IMR-90 (cell line): Measurements from ENCODE around the gene MARVELD3. TPM values are rescaled to one million over a fixed set of nuclear protein-coding genes. Genes with fewer than 3 reads are reported as not detected.

Experiments used
- ATAC-seq: fragments of 200-7000 bp; cut with Tn5 transposase; 2 replicates; pipeline ENCODE4 v1.9.1; 2020; ENCODE audit warnings: low read depth, mild to moderate bottlenecking, moderate library complexity
- BruUV-seq: library from RNA; stranded (reverse); fragments of 400-500 nt; replicated peaks from 2 replicates; lab custom pipeline; 2021; lab: Mats Ljungman, UMichigan
- CTCF ChIA-PET: fragments of 300-600 bp; formaldehyde crosslinking; extraction: SDS; loops from one replicate; lab custom pipeline; 2021; ENCODE audit warnings: antibody characterized with exemption; lab: Yijun Ruan, JAX
- POLR2A ChIA-PET: fragments of 300-600 bp; sonication (Branson Sonifier 250); formaldehyde crosslinking; loops from one replicate; lab custom pipeline; 2022; ENCODE audit warnings: antibody characterized with exemption; ENCODE audit not compliant: unreplicated experiment; lab: Charles Lee
- DNase-seq: peaks from one replicate; pipeline ENCODE4 v3.0.0; 2013
- H2AFZ ChIP-seq: replicated peaks from 2 replicates; pipeline ENCODE3; 2013; ENCODE audit warnings: low read length, mild to moderate bottlenecking; ENCODE audit not compliant: poor library complexity
- H2AK5ac ChIP-seq: 2 replicates; pipeline ENCODE4 v1.6.1; 2013; ENCODE audit warnings: low read depth, low read length, inconsistent platforms
- H2AK9ac ChIP-seq: replicated peaks from 2 replicates; pipeline ENCODE3; 2013; ENCODE audit warnings: mild to moderate bottlenecking, low read depth, low read length, moderate library complexity; ENCODE audit not compliant: poor library complexity
- H2BK120ac ChIP-seq: 2 replicates; pipeline ENCODE4 v1.6.1; 2013; ENCODE audit warnings: low read depth, low read length, inconsistent platforms
- H2BK15ac ChIP-seq: 3 replicates; pipeline ENCODE4 v1.6.1; 2013; ENCODE audit warnings: low read depth, low read length, inconsistent platforms
- H2BK20ac ChIP-seq: 2 replicates; pipeline ENCODE4 v1.6.1; 2013; ENCODE audit warnings: low read depth, mild to moderate bottlenecking, inconsistent platforms, low read length, moderate library complexity
- H2BK5ac ChIP-seq: 2 replicates; pipeline ENCODE4 v1.6.1; 2013; ENCODE audit warnings: mild to moderate bottlenecking, low read depth, low read length, inconsistent platforms; ENCODE audit not compliant: poor library complexity, severe bottlenecking
- H3K14ac ChIP-seq: replicated peaks from 2 replicates; pipeline ENCODE4 v1.6.1; 2013; ENCODE audit warnings: low read depth, low read length, inconsistent platforms
- H3K18ac ChIP-seq: 2 replicates; pipeline ENCODE4 v1.6.1; 2013; ENCODE audit warnings: low read depth, low read length, control low read depth
- H3K23ac ChIP-seq: 2 replicates; pipeline ENCODE4 v1.6.1; 2013; ENCODE audit warnings: low read depth, low read length, inconsistent platforms
- H3K27ac ChIP-seq: 2 replicates; pipeline ENCODE4 v1.5.1; 2013; ENCODE audit warnings: mild to moderate bottlenecking, control low read depth, low read length; ENCODE audit not compliant: insufficient read depth
- H3K27me3 ChIP-seq: 2 replicates; pipeline ENCODE4 v1.6.1; 2013; ENCODE audit warnings: low read length; ENCODE audit not compliant: control insufficient read depth, insufficient read depth
- H3K36me3 ChIP-seq: 2 replicates; pipeline ENCODE4 v1.6.1; 2013; ENCODE audit warnings: low read length, mixed read lengths; ENCODE audit not compliant: control insufficient read depth, insufficient read depth
- H3K4ac ChIP-seq: 2 replicates; pipeline ENCODE4 v1.6.1; 2013; ENCODE audit warnings: low read depth, low read length, inconsistent platforms
- H3K4me1 ChIP-seq: 2 replicates; pipeline ENCODE4 v1.6.1; 2013; ENCODE audit warnings: low read length, mixed read lengths; ENCODE audit not compliant: control insufficient read depth, insufficient read depth
- H3K4me2 ChIP-seq: 2 replicates; pipeline ENCODE4 v1.6.1; 2013; ENCODE audit warnings: low read depth, mild to moderate bottlenecking, control low read depth, low read length, moderate library complexity
- H3K4me3 ChIP-seq: 2 replicates; pipeline ENCODE4 v1.5.1; 2013; ENCODE audit warnings: low read depth, mild to moderate bottlenecking, control low read depth, low read length, moderate library complexity; ENCODE audit not compliant: insufficient read depth
- H3K56ac ChIP-seq: 2 replicates; pipeline ENCODE4 v1.6.1; 2013; ENCODE audit warnings: low read length, inconsistent platforms; ENCODE audit not compliant: insufficient read depth; ENCODE audit errors: extremely low read depth
- H3K79me1 ChIP-seq, 2 experiments: 2 replicates each; pipeline ENCODE4 v1.6.1; 2013; ENCODE audit warnings: low read length in 2 of 2, inconsistent platforms in 1 of 2, low read depth in 1 of 2
- H3K9ac ChIP-seq: 2 replicates; pipeline ENCODE4 v1.6.1; 2013; ENCODE audit warnings: low read depth, low read length, control low read depth
- H3K9me1 ChIP-seq: 2 replicates; pipeline ENCODE4 v1.6.1; 2013; ENCODE audit warnings: low read length, inconsistent platforms; ENCODE audit not compliant: insufficient read depth
- H3K9me3 ChIP-seq: 2 replicates; pipeline ENCODE4 v1.6.1; 2013; ENCODE audit warnings: low read length; ENCODE audit not compliant: control insufficient read depth, insufficient read depth
- H4K20me1 ChIP-seq: 2 replicates; pipeline ENCODE4 v1.6.1; 2013; ENCODE audit warnings: low read length, inconsistent platforms; ENCODE audit not compliant: insufficient read depth
- H4K5ac ChIP-seq: 2 replicates; pipeline ENCODE4 v1.6.1; 2013; ENCODE audit warnings: mild to moderate bottlenecking, low read depth, low read length, control low read depth
- H4K8ac ChIP-seq, 2 experiments: 2 replicates each; pipeline ENCODE4 v1.6.1; 2013; ENCODE audit warnings: low read depth in 2 of 2, low read length in 2 of 2, control low read depth in 1 of 2, inconsistent platforms in 1 of 2
- H4K91ac ChIP-seq: 2 replicates; pipeline ENCODE4 v1.6.1; 2013; ENCODE audit warnings: low read depth, low read length, inconsistent platforms; ENCODE audit not compliant: insufficient read depth
- BHLHE40 ChIP-seq: fragments of 150-350 bp; IDR thresholded peaks from 2 replicates; pipeline ENCODE4 v1.6.1; 2016; ENCODE audit warnings: mild to moderate bottlenecking, low read depth, low read length
- CEBPB ChIP-seq: IDR thresholded peaks from 2 replicates; pipeline ENCODE4 v1.6.1; 2012; ENCODE audit warnings: low read depth, low read length, improper control_type of control experiment
- CHD1 ChIP-seq: IDR thresholded peaks from 2 replicates; pipeline ENCODE4 v1.6.1; 2012; ENCODE audit warnings: low read depth, low read length, improper control_type of control experiment
- ELK1 ChIP-seq: fragments of 150-350 bp; IDR thresholded peaks from 2 replicates; pipeline ENCODE4 v1.6.1; 2016; ENCODE audit warnings: low read depth, mild to moderate bottlenecking, low read length, moderate library complexity, borderline replicate concordance
- FOS ChIP-seq: fragments of 150-350 bp; IDR thresholded peaks from 2 replicates; pipeline ENCODE4 v1.6.1; 2016; ENCODE audit warnings: low read depth, low read length
- MAFK ChIP-seq: IDR thresholded peaks from 2 replicates; pipeline ENCODE4 v1.6.1; 2012; ENCODE audit warnings: low read depth, low read length, improper control_type of control experiment
- MAZ ChIP-seq: IDR thresholded peaks from 2 replicates; pipeline ENCODE4 v1.6.1; 2012; ENCODE audit warnings: low read depth, mild to moderate bottlenecking, low read length, improper control_type of control experiment, moderate library complexity, borderline replicate concordance
- MXI1 ChIP-seq: IDR thresholded peaks from 2 replicates; pipeline ENCODE4 v1.6.1; 2012; ENCODE audit warnings: low read depth, mild to moderate bottlenecking, low read length, moderate library complexity, borderline replicate concordance
- NFE2L2 ChIP-seq: fragments of 150-350 bp; IDR thresholded peaks from 2 replicates; pipeline ENCODE4 v1.6.1; 2016; ENCODE audit warnings: low read depth, mild to moderate bottlenecking, low read length
- POLR2A ChIP-seq: IDR thresholded peaks from 2 replicates; pipeline ENCODE4 v1.6.1; 2012; ENCODE audit warnings: mild to moderate bottlenecking, low read depth, low read length
- RAD21 ChIP-seq: IDR thresholded peaks from 2 replicates; pipeline ENCODE4 v1.6.1; 2012; ENCODE audit warnings: low read length, improper control_type of control experiment
- RCOR1 ChIP-seq: IDR thresholded peaks from 2 replicates; pipeline ENCODE4 v1.6.1; 2012; ENCODE audit warnings: mild to moderate bottlenecking, low read length, improper control_type of control experiment; ENCODE audit not compliant: insufficient replicate concordance
- RFX5 ChIP-seq: IDR thresholded peaks from 2 replicates; pipeline ENCODE4 v1.8.0; 2012; ENCODE audit warnings: low read depth, mild to moderate bottlenecking, low read length, moderate library complexity
- SMC3 ChIP-seq: fragments of 150-350 bp; IDR thresholded peaks from 2 replicates; pipeline ENCODE4 v1.6.1; 2016; ENCODE audit warnings: low read depth, mild to moderate bottlenecking, antibody characterized with exemption, low read length, moderate library complexity
- USF2 ChIP-seq: fragments of 150-350 bp; IDR thresholded peaks from 2 replicates; pipeline ENCODE4 v1.6.1; 2017; ENCODE audit warnings: mild to moderate bottlenecking, antibody characterized with exemption, low read length, low read depth
- WGBS, 2 experiments: methylation state at CpG; one replicate each; pipeline versions ENCODE4 v1.1.5 to v1.1.7; 2013; ENCODE audit warnings: missing lambda C conversion rate in 2 of 2; ENCODE audit not compliant: insufficient read length in 1 of 2; ENCODE audit errors: extremely low coverage in 2 of 2; 5-methylcytosine and 5-hydroxymethylcytosine counted together
- dilution Hi-C: fragments of 300-500 bp; cut with HindIII; formaldehyde crosslinking; loops from one replicate; pipeline ENCODE4 v1.14.3; 2018; ENCODE audit warnings: low sequenced_read_pairs; ENCODE audit not compliant: unreplicated experiment
- in situ Hi-C: fragments of 300-500 bp; cut with MboI; formaldehyde crosslinking; loops from 3 replicates; pipeline ENCODE4 v1.14.3; 2019; ENCODE audit warnings: low sequenced_read_pairs, inconsistent platforms, mixed read lengths
- intact Hi-C: fragments of 100-400 bp; cut with micrococcal nuclease; formaldehyde crosslinking; loops from 2 replicates; pipeline ENCODE4 v1.10.0; 2022
- polyA plus RNA-seq, 3 experiments: library from polyadenylated mRNA; depleted of rRNA; stranded (reverse); fragments of >200 nt; gene quantifications; 2 replicates each; pipeline ENCODE4 v1.2.3, GENCODE V29; 2012; ENCODE audit warnings: low replicate concordance in 1 of 3
- total RNA-seq: library from RNA; depleted of rRNA; stranded (reverse); fragments of >200 nt; gene quantifications from 2 replicates; pipeline ENCODE4 v1.2.3, GENCODE V29; 2012
- TF ChIP-seq, protein P1 (sequence below): conservative IDR thresholded peaks from 2 replicates; pipeline ENCODE4 v1.5.1; 2012; ENCODE audit warnings: mild to moderate bottlenecking, low read depth, low read length, improper control_type of control experiment

The MARVELD3 gene
- total and polyA plus RNA-seq, 2 of the 4 experiments (the other 2 are of a cell fraction): not detected

DNA sequence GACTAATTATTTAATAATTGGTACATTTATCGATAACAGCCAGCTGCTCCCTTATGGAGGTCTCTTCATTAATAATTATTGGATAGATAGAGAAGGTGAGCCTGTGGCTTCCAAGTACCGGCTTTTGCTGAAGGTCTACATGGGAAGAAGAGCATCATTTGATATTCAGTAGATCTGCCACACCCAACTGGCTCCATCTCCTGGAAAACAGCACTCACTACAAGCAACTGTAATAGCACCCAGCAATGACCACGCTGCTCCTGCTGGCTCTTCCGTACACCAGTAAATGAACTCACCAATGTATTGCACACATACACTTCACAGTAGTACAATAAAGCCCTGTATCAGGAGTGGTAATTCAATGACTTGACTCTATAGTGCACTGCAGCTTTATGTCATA lies 19.5 kb downstream of the MARVELD3 start:
- no peak overlapping the region for H3K9ac ChIP-seq
- no peak overlapping the region for H4K8ac ChIP-seq
- ChIA-PET CTCF (interaction anchor here (0.5 to 1.3 kb wide), 2 partner anchors 28 to 34 kb away, joined by 3 to 4 read pairs; no protein-coding TSS in a partner anchor), POLR2A (no interaction called here)
- WGBS, 2 experiments: no CpG with 5 or more reads among the region's 4 CpGs
- H3K9me1 ChIP-seq: peaks cover 13% of the 10 kb centered on the region
- H4K5ac ChIP-seq: no peak overlapping the region
- H4K91ac ChIP-seq: no peak overlapping the region
- no peak overlapping the region for H3K18ac ChIP-seq
- H2AFZ ChIP-seq: no peak overlapping the region
- no peak overlapping the region for H2BK15ac ChIP-seq
- H2AK9ac ChIP-seq: no peak overlapping the region
- in situ Hi-C loops: no loop called here
- no peak overlapping the region for H3K4me3 ChIP-seq
- peak; percentile 38 for DNase-seq
- peaks cover 24% of the 10 kb centered on the region for H3K36me3 ChIP-seq
- H3K9me3 ChIP-seq: no peaks in the 10 kb centered on the region
- no peak overlapping the region for H3K14ac ChIP-seq
- no peak overlapping the region for H3K4ac ChIP-seq
- dilution Hi-C loops: no loop called here
- no peak overlapping the region for H3K27ac ChIP-seq
- H3K56ac ChIP-seq: no peak overlapping the region
- H2BK20ac ChIP-seq: no peak overlapping the region
- intact Hi-C loops: loop anchor here (1.0 kb wide), 1 partner anchor 80 kb away; no protein-coding TSS in a partner anchor
- no peaks in the 10 kb centered on the region for H4K20me1 ChIP-seq
- no peak overlapping the region for H2BK5ac ChIP-seq
- no peak overlapping the region for H2AK5ac ChIP-seq
- H3K4me2 ChIP-seq: no peak overlapping the region
- H3K27me3 ChIP-seq: no peaks in the 10 kb centered on the region
- no peaks in the 10 kb centered on the region; a peak in 2 of 4 replicates for H3K79me1 ChIP-seq
- peaks cover 5% of the 10 kb centered on the region; the same call in 1 of the 2 replicates for H3K4me1 ChIP-seq
- BruUV-seq: no TSS peak
- ATAC-seq: peak; percentile 61
- no peak overlapping the region for H3K23ac ChIP-seq
- H2BK120ac ChIP-seq: no peak overlapping the region
- TF ChIP-seq RFX5 (no peak), MXI1 (no peak), NFE2L2 (no peak), FOS (no peak), RCOR1 (no peak), USF2 (no peak), MAZ (no peak), SMC3 (peak; percentile 32; the same call in 1 of the 2 replicates), CHD1 (no peak), ELK1 (no peak), POLR2A (no peak), RAD21 (peak; percentile 45), MAFK (no peak), BHLHE40 (no peak), CEBPB (no peak)
- TF ChIP-seq, protein P1, sequence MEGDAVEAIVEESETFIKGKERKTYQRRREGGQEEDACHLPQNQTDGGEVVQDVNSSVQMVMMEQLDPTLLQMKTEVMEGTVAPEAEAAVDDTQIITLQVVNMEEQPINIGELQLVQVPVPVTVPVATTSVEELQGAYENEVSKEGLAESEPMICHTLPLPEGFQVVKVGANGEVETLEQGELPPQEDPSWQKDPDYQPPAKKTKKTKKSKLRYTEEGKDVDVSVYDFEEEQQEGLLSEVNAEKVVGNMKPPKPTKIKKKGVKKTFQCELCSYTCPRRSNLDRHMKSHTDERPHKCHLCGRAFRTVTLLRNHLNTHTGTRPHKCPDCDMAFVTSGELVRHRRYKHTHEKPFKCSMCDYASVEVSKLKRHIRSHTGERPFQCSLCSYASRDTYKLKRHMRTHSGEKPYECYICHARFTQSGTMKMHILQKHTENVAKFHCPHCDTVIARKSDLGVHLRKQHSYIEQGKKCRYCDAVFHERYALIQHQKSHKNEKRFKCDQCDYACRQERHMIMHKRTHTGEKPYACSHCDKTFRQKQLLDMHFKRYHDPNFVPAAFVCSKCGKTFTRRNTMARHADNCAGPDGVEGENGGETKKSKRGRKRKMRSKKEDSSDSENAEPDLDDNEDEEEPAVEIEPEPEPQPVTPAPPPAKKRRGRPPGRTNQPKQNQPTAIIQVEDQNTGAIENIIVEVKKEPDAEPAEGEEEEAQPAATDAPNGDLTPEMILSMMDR: peak; percentile 42
